Neural cell (in vitro differentiated cells): Measurements from ENCODE around the gene SGCE. TPM values are rescaled to one million over a fixed set of nuclear protein-coding genes. Genes with fewer than 3 reads are reported as not detected.
A peak's percentile ranks its signal among the peaks of the same experiment; 100 is the strongest.

Experiments
- H2AFZ ChIP-seq: fragments of 200-600, 300-800 bp; sonication (generic), shearing (Covaris generic); 2 replicates; pipeline ENCODE4 v1.6.0; 2014; ENCODE audit warnings: low read depth, mild to moderate bottlenecking, antibody characterized with exemption, low read length, moderate library complexity
- H3F3A ChIP-seq: fragments of 200-600 bp; shearing (Covaris generic); 2 replicates; pipeline ENCODE4 v1.6.1; 2016; ENCODE audit warnings: mild to moderate bottlenecking, moderate library complexity, mixed read lengths, antibody characterized with exemption, low read length; ENCODE audit not compliant: insufficient read depth, poor library complexity, severe bottlenecking
- H3K27ac ChIP-seq: fragments of 200-600, 300-800 bp; sonication (generic), shearing (Covaris generic); 2 replicates; pipeline ENCODE4 v1.5.1; 2014; ENCODE audit warnings: mild to moderate bottlenecking, low read length, moderate library complexity
- H3K27me3 ChIP-seq: fragments of 300-800, 200-600 bp; sonication (generic), shearing (Covaris generic); 2 replicates; pipeline ENCODE4 v1.6.0; 2014; ENCODE audit warnings: mild to moderate bottlenecking, low read depth, low read length, moderate library complexity; ENCODE audit not compliant: insufficient read depth
- H3K36me3 ChIP-seq: fragments of 300-800, 200-600 bp; sonication (generic), shearing (Covaris generic); 2 replicates; pipeline ENCODE4 v1.5.1; 2014; ENCODE audit warnings: mild to moderate bottlenecking, antibody characterized with exemption, low read length, moderate library complexity; ENCODE audit not compliant: insufficient read depth
- H3K4me2 ChIP-seq: fragments of 300-800, 200-600 bp; sonication (generic), shearing (Covaris generic); 2 replicates; pipeline ENCODE4 v1.6.0; 2014; ENCODE audit warnings: mild to moderate bottlenecking, low read length
- H3K4me3 ChIP-seq: fragments of 300-800, 200-600 bp; sonication (generic), shearing (Covaris generic); 2 replicates; pipeline ENCODE4 v1.5.1; 2014; ENCODE audit warnings: mild to moderate bottlenecking, low read length, moderate library complexity
- H3K79me2 ChIP-seq: fragments of 200-600 bp; shearing (Covaris generic); replicated peaks from 2 replicates; pipeline ENCODE4 v1.6.0; 2014; ENCODE audit warnings: mild to moderate bottlenecking, low read length, moderate library complexity; ENCODE audit not compliant: insufficient read depth
- H3K9ac ChIP-seq: fragments of 300-800, 200-600 bp; sonication (generic), shearing (Covaris generic); 2 replicates; pipeline ENCODE4 v1.6.1; 2016; ENCODE audit warnings: mild to moderate bottlenecking, low read length, mixed read lengths
- H3K9me2 ChIP-seq: fragments of 200-600 bp; shearing (Covaris generic); 2 replicates; pipeline ENCODE4 v1.6.1; 2016; ENCODE audit warnings: mild to moderate bottlenecking, low read length, mixed read lengths; ENCODE audit not compliant: insufficient read depth
- H3K9me3 ChIP-seq: fragments of 200-600, 300-800 bp; sonication (generic), shearing (Covaris generic); 2 replicates; pipeline ENCODE4 v1.6.1; 2016; ENCODE audit warnings: mild to moderate bottlenecking, mixed run types, low read length, moderate library complexity, mixed read lengths
- H4K20me1 ChIP-seq: fragments of 200-600 bp; shearing (Covaris generic); 2 replicates; pipeline ENCODE4 v1.6.1; 2016; ENCODE audit warnings: mild to moderate bottlenecking, mixed run types; ENCODE audit not compliant: insufficient read depth
- EP300 ChIP-seq: fragments of 450-650 bp; conservative IDR thresholded peaks from 2 replicates; pipeline ENCODE4 v1.6.1; 2014; ENCODE audit warnings: antibody characterized with exemption, mild to moderate bottlenecking, moderate library complexity; ENCODE audit not compliant: poor library complexity, severe bottlenecking
- EZH2 ChIP-seq: fragments of 200-600, 300-800 bp; shearing (Covaris generic), sonication (generic); IDR thresholded peaks from 2 replicates; pipeline ENCODE4 v1.6.1; 2014; ENCODE audit warnings: antibody characterized with exemption, low read length, borderline replicate concordance, mild to moderate bottlenecking; ENCODE audit not compliant: insufficient read depth, poor library complexity, severe bottlenecking
- MXI1 ChIP-seq: fragments of 450-650 bp; conservative IDR thresholded peaks from 2 replicates; pipeline ENCODE4 v1.6.1; 2014; ENCODE audit warnings: antibody characterized with exemption, mild to moderate bottlenecking; ENCODE audit not compliant: poor library complexity, severe bottlenecking
- POLR2AphosphoS5 ChIP-seq: IDR thresholded peaks from 2 replicates; pipeline ENCODE4 v1.6.1; 2012
- RAD21 ChIP-seq: fragments of 450-650 bp; conservative IDR thresholded peaks from 2 replicates; pipeline ENCODE4 v1.6.1; 2014; ENCODE audit warnings: antibody characterized with exemption, mild to moderate bottlenecking, moderate library complexity
- SMC3 ChIP-seq: fragments of 450-650 bp; conservative IDR thresholded peaks from 2 replicates; pipeline ENCODE4 v1.6.1; 2014; ENCODE audit warnings: antibody characterized with exemption, mild to moderate bottlenecking, moderate library complexity; ENCODE audit not compliant: poor library complexity
- TAF1 ChIP-seq: IDR thresholded peaks from 2 replicates; pipeline ENCODE4 v1.6.1; 2012; ENCODE audit warnings: low read depth
- polyA plus RNA-seq: library from polyadenylated mRNA; depleted of rRNA; stranded (reverse); fragments of >200 nt; gene quantifications from 2 replicates; pipeline ENCODE4 v1.2.3, GENCODE V29; 2014
- TF ChIP-seq, protein P1 (sequence below): IDR thresholded peaks from 2 replicates; pipeline ENCODE4 v1.6.1; 2012; ENCODE audit warnings: borderline replicate concordance
- TF ChIP-seq, protein P2 (sequence below): fragments of 450-650 bp; IDR thresholded peaks from 2 replicates; pipeline ENCODE4 v1.5.1; 2014; ENCODE audit warnings: antibody characterized with exemption, mild to moderate bottlenecking, moderate library complexity; ENCODE audit not compliant: poor library complexity, severe bottlenecking

SGCE gene
- polyA plus RNA-seq, 1 donor from 2014 or later: 94.6 TPM

DNA sequence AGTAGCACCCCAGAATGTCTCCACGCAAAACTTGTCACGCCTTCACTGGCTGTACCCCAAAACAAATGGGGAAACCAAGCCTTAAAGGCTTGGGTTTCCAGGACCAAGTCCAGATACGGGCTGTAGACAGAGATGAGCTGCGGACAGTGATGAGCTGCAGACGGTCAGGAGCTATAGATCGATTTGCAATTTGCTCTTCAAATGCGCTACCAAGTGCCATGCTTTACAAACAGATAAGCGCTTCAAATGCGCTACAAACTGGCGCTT, 658 bp upstream of the SGCE start:
- peak overlapping the region; percentile 85 for H3K9ac ChIP-seq
- no peak overlapping the region for H2AFZ ChIP-seq
- peak overlapping the region; percentile 91 for H3K27ac ChIP-seq

DNA sequence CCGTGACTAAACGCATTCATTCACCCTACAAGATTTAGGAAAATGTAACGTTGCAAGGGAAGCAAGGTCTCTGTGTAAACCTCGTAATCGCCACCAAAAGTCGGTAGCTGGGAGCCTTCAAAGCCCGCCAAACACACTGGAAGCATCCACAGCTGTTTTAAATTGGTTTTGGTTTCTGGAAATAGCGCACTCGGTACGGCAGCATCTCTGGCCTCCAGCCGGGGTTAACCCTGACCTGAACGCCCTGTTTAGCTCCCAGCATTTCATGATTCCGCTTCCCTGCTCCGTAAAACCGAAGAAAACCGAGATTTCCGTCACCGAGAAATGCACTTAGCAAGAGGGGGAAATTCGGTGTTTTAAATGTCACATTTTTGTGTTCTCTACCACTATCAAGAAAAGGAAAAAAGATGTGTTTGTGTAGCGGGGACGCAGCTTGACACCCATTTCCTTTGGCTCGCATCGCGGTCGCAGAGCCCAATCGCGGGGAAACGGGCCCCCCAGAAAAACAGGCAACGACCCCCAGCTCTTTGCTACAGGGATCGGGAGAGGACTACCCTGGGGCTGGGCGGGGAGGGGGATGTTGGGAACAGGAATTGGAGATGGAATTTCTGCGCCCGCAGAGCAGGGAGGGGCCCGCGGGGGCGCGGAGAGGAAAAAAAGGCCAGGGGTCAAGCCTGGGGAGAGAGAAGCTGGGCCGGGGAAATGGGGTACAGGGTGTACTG, 646 bp downstream of the SGCE start:
- peaks cover 63% of the 10 kb centered on the region for H3K79me2 ChIP-seq
- H3K36me3 ChIP-seq: no peaks in the 10 kb centered on the region
- TF ChIP-seq TAF1: peak; percentile 55
- no peak for TF ChIP-seq SMC3
- no peak for TF ChIP-seq EZH2
- no peaks in the 10 kb centered on the region for H4K20me1 ChIP-seq
- peak overlapping the region; percentile 66 for H3K4me2 ChIP-seq
- H3K27ac ChIP-seq: peak overlapping the region; percentile 84
- no peaks in the 10 kb centered on the region for H3K9me3 ChIP-seq
- H2AFZ ChIP-seq: peak overlapping the region; percentile 7
- peak overlapping the region; percentile 84 for H3K9ac ChIP-seq
- peak overlapping the region; percentile 70 for H3K4me3 ChIP-seq
- no peaks in the 10 kb centered on the region for H3K27me3 ChIP-seq
- H3K9me2 ChIP-seq: no peaks in the 10 kb centered on the region
- H3F3A ChIP-seq: no peaks in the 10 kb centered on the region

More for the DNA sequence above, 658 bp upstream of the SGCE start:
- Histone ChIP-seq H3K9me3 (no peaks in the 10 kb centered on the region), H3K36me3 (no peaks in the 10 kb centered on the region), H3K27me3 (no peaks in the 10 kb centered on the region), H3F3A (no peaks in the 10 kb centered on the region), H3K4me2 (no peak overlapping the region), H3K79me2 (peaks cover 57% of the 10 kb centered on the region), H4K20me1 (peaks cover 3% of the 10 kb centered on the region), H3K9me2 (no peaks in the 10 kb centered on the region), H3K4me3 (peak overlapping the region; percentile 78)
- TF ChIP-seq POLR2AphosphoS5 (no peak), SMC3 (no peak), MXI1 (peak; percentile 1)

DNA sequence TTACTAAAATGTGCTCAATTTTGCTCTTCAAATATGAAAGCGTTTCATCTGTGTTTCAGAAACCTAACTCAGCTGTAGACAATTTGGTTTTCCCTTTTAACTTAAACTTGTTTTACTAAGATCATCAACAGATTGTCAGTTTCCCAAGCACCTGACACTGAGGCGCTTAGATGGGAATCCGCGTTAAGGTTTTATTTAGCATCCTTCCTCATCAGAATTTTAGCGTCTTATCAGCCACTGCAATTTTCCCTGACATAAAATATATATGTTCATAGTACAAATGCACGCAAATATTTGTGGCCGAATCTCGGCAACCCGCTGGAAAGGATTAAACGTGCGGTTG, 1.2 kb downstream of the SGCE start:
- Histone ChIP-seq H2AFZ (no peak overlapping the region), H3K27me3 (no peaks in the 10 kb centered on the region), H3F3A (no peaks in the 10 kb centered on the region), H3K79me2 (peaks cover 66% of the 10 kb centered on the region), H3K9ac (peak overlapping the region; percentile 84), H3K27ac (peak overlapping the region; percentile 84), H3K4me2 (peak overlapping the region; percentile 66), H3K4me3 (peak overlapping the region; percentile 70), H3K9me2 (no peaks in the 10 kb centered on the region), H4K20me1 (no peaks in the 10 kb centered on the region), H3K9me3 (no peaks in the 10 kb centered on the region), H3K36me3 (no peaks in the 10 kb centered on the region)
- TF ChIP-seq, protein P1, sequence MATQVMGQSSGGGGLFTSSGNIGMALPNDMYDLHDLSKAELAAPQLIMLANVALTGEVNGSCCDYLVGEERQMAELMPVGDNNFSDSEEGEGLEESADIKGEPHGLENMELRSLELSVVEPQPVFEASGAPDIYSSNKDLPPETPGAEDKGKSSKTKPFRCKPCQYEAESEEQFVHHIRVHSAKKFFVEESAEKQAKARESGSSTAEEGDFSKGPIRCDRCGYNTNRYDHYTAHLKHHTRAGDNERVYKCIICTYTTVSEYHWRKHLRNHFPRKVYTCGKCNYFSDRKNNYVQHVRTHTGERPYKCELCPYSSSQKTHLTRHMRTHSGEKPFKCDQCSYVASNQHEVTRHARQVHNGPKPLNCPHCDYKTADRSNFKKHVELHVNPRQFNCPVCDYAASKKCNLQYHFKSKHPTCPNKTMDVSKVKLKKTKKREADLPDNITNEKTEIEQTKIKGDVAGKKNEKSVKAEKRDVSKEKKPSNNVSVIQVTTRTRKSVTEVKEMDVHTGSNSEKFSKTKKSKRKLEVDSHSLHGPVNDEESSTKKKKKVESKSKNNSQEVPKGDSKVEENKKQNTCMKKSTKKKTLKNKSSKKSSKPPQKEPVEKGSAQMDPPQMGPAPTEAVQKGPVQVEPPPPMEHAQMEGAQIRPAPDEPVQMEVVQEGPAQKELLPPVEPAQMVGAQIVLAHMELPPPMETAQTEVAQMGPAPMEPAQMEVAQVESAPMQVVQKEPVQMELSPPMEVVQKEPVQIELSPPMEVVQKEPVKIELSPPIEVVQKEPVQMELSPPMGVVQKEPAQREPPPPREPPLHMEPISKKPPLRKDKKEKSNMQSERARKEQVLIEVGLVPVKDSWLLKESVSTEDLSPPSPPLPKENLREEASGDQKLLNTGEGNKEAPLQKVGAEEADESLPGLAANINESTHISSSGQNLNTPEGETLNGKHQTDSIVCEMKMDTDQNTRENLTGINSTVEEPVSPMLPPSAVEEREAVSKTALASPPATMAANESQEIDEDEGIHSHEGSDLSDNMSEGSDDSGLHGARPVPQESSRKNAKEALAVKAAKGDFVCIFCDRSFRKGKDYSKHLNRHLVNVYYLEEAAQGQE: peak; percentile 18
- TF ChIP-seq RAD21: no peak
- TF ChIP-seq MXI1: no peak
- TF ChIP-seq, protein P2, sequence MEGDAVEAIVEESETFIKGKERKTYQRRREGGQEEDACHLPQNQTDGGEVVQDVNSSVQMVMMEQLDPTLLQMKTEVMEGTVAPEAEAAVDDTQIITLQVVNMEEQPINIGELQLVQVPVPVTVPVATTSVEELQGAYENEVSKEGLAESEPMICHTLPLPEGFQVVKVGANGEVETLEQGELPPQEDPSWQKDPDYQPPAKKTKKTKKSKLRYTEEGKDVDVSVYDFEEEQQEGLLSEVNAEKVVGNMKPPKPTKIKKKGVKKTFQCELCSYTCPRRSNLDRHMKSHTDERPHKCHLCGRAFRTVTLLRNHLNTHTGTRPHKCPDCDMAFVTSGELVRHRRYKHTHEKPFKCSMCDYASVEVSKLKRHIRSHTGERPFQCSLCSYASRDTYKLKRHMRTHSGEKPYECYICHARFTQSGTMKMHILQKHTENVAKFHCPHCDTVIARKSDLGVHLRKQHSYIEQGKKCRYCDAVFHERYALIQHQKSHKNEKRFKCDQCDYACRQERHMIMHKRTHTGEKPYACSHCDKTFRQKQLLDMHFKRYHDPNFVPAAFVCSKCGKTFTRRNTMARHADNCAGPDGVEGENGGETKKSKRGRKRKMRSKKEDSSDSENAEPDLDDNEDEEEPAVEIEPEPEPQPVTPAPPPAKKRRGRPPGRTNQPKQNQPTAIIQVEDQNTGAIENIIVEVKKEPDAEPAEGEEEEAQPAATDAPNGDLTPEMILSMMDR: no peak
- TF ChIP-seq POLR2AphosphoS5: no peak
- no peak for TF ChIP-seq EP300
- no peak for TF ChIP-seq SMC3
